ENCODE measurements around the gene PPRC1.

The PPRC1 gene

GRCh38 chr10:102132563-102133372, at the start of gene PPRC1:
PPRC1 (plus strand) TSS chr10:102133040; CDS start chr10:102133069, 29 bp downstream.
- TF ChIP-seq CTCF (conservative IDR thresholded peaks at IDR 0.05), result peak; percentile 91

GRCh38 chr10:102083541-102083940, 49.3 kb upstream of the PPRC1 start:
- TF ChIP-seq CTCF (conservative IDR thresholded peaks at IDR 0.05), result no peak
- H3K27ac ChIP-seq, result no peak overlapping the region

More at GRCh38 chr10:102132563-102133372, at the start of gene PPRC1:
- peak within 1 kb of the TSS; percentile 93 for H3K27ac ChIP-seq

- TF ChIP-seq CTCF (conservative IDR thresholded peaks at IDR 0.05), result no peak
- no peak overlapping the region for H3K27ac ChIP-seq
These were observed 47.5 kb upstream of the PPRC1 start for GRCh38 chr10:102085336-102085735.

- TF ChIP-seq CTCF (conservative IDR thresholded peaks at IDR 0.05), result no peak
- no peak overlapping the region for H3K27ac ChIP-seq
These were observed 46.6 kb upstream of the PPRC1 start for GRCh38 chr10:102086196-102086595.

- no peak for TF ChIP-seq CTCF (conservative IDR thresholded peaks at IDR 0.05)
These were observed 42.1 kb upstream of the PPRC1 start for GRCh38 chr10:102090772-102091171.

GRCh38 chr10:102096449-102096848, 36.4 kb upstream of the PPRC1 start:
- H3K27ac ChIP-seq, result no peak overlapping the region
- no peak for TF ChIP-seq CTCF (conservative IDR thresholded peaks at IDR 0.05)

More at GRCh38 chr10:102090772-102091171, 42.1 kb upstream of the PPRC1 start:
- H3K27ac ChIP-seq, result no peak overlapping the region

GRCh38 chr10:102101152-102101551, 31.7 kb upstream of the PPRC1 start:
- peak; percentile 34 for TF ChIP-seq CTCF (conservative IDR thresholded peaks at IDR 0.05)
- no peak overlapping the region for H3K27ac ChIP-seq

All from VCaP (cell line).